ENCODE results near the gene PEX6. TPM values are rescaled to one million over a fixed set of nuclear protein-coding genes. Genes with fewer than 3 reads are reported as not detected.
A peak's percentile ranks its signal among the peaks of the same experiment; 100 is the strongest.

The PEX6 gene
- total and polyA plus RNA-seq, 2 of the 13 experiments (the other 11 are each of a cell fraction or from before 2014, with no cell fraction given) = 5.1 to 6.7 TPM

DNA sequence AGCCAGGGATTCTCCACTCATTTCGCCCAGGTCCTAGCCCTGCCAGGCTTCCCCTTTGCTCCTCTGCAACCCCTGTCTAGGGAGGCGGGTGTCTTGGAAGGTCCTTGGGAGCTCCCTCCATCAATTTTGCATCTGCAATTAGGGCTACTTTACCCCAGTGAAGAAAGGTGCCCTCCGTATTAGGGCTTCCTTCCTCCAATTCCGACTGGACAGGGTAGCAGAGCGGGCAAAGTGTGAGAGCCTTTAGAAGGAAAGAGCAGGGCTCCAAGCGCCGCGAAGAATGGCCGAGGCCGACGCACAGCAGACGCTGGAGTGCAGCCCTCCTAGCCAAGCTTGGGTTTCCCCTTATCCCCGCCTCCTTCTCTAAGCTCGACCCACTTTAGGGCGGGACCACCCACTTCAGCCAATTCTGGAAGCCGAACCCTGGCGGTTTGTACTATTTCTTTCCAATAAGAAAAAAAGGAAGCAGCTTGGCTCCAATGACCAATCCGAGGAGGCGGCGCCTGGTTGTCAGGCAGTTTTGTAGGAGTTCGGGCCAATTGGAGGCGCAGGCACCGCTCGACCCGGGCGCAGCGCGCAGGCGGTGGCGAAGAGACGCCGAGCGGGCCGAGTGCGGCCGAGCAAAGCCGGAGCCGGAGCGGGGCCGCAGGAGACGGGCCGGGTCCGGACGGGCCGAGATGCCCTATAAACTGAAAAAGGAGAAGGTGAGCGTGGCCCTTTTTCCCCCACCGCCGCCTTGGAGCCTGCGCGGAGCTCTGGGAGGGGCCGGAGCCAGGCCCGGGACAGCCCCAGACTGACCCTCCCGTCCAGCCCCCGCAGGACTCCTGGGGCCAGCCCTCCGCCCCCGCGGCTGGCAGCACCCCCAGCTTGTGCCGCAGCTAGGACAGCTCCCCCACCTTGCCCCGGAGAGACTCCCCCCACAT lies 5.3 kb upstream of the PEX6 start, which contains the start of gene PPP2R5D (continued):
- TF ChIP-seq, protein P1, sequence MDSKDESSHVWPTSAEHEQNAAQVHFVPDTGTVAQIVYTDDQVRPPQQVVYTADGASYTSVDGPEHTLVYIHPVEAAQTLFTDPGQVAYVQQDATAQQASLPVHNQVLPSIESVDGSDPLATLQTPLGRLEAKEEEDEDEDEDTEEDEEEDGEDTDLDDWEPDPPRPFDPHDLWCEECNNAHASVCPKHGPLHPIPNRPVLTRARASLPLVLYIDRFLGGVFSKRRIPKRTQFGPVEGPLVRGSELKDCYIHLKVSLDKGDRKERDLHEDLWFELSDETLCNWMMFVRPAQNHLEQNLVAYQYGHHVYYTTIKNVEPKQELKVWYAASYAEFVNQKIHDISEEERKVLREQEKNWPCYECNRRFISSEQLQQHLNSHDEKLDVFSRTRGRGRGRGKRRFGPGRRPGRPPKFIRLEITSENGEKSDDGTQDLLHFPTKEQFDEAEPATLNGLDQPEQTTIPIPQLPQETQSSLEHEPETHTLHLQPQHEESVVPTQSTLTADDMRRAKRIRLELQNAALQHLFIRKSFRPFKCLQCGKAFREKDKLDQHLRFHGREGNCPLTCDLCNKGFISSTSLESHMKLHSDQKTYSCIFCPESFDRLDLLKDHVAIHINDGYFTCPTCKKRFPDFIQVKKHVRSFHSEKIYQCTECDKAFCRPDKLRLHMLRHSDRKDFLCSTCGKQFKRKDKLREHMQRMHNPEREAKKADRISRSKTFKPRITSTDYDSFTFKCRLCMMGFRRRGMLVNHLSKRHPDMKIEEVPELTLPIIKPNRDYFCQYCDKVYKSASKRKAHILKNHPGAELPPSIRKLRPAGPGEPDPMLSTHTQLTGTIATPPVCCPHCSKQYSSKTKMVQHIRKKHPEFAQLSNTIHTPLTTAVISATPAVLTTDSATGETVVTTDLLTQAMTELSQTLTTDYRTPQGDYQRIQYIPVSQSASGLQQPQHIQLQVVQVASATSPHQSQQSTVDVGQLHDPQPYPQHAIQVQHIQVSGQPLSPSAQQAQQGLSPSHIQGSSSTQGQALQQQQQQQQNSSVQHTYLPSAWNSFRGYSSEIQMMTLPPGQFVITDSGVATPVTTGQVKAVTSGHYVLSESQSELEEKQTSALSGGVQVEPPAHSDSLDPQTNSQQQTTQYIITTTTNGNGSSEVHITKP (CRISPR knock-in tag; IDR thresholded peaks at IDR 0.05; ENCODE audit: low read depth) = no peak; the same call in 1 of the 2 replicates
- TF ChIP-seq DR1 (CRISPR knock-in tag; IDR thresholded peaks at IDR 0.05) = peak; percentile 96
- TF ChIP-seq, protein P2, sequence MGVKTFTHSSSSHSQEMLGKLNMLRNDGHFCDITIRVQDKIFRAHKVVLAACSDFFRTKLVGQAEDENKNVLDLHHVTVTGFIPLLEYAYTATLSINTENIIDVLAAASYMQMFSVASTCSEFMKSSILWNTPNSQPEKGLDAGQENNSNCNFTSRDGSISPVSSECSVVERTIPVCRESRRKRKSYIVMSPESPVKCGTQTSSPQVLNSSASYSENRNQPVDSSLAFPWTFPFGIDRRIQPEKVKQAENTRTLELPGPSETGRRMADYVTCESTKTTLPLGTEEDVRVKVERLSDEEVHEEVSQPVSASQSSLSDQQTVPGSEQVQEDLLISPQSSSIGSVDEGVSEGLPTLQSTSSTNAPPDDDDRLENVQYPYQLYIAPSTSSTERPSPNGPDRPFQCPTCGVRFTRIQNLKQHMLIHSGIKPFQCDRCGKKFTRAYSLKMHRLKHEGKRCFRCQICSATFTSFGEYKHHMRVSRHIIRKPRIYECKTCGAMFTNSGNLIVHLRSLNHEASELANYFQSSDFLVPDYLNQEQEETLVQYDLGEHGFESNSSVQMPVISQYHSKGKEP (CRISPR knock-in tag; IDR thresholded peaks at IDR 0.05) = no peak; the same call in 1 of the 2 replicates
- no peak for TF ChIP-seq ZC3H13 (CRISPR knock-in tag; IDR thresholded peaks at IDR 0.05)
- TF ChIP-seq, protein P3, sequence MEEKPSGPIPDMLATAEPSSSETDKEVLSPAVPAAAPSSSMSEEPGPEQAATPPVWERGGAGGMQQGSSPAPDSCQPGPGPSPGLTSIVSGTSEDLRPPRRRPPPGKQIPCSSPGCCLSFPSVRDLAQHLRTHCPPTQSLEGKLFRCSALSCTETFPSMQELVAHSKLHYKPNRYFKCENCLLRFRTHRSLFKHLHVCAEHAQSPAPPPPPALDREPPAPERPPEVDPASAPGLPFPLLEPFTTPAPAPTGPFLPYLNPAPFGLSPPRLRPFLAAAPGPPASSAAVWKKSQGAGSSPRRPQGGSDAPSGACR (CRISPR knock-in tag; IDR thresholded peaks at IDR 0.05) = no peak
- peak; percentile 88; the same call in 1 of the 2 replicates for TF ChIP-seq MAF1 (CRISPR knock-in tag; IDR thresholded peaks at IDR 0.05; ENCODE audit: borderline replicate concordance)
- no peak for TF ChIP-seq ZNF547 (CRISPR knock-in tag; IDR thresholded peaks at IDR 0.05)
- no peak; the same call in 1 of the 2 replicates for TF ChIP-seq ZMYM3 (CRISPR knock-in tag; IDR thresholded peaks at IDR 0.05)
- TF ChIP-seq HOXD1 (CRISPR knock-in tag; IDR thresholded peaks at IDR 0.05) = no peak
- no peak; the same call in 1 of the 2 replicates for TF ChIP-seq ZNF350 (CRISPR knock-in tag; IDR thresholded peaks at IDR 0.05; ENCODE audit: borderline replicate concordance, low read depth)
- TF ChIP-seq, protein P4, sequence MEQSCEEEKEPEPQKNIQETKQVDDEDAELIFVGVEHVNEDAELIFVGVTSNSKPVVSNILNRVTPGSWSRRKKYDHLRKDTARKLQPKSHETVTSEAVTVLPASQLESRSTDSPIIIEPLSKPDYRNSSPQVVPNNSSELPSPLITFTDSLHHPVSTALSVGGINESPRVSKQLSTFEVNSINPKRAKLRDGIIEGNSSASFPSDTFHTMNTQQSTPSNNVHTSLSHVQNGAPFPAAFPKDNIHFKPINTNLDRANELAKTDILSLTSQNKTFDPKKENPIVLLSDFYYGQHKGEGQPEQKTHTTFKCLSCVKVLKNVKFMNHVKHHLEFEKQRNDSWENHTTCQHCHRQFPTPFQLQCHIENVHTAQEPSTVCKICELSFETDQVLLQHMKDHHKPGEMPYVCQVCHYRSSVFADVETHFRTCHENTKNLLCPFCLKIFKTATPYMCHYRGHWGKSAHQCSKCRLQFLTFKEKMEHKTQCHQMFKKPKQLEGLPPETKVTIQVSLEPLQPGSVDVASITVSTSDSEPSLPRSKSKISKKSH (CRISPR knock-in tag; IDR thresholded peaks at IDR 0.05; ENCODE audit: borderline replicate concordance) = no peak
- no peak for TF ChIP-seq ZNF83 (CRISPR knock-in tag; IDR thresholded peaks at IDR 0.05; ENCODE audit: borderline replicate concordance)
- no peak for TF ChIP-seq CENPX (CRISPR knock-in tag; IDR thresholded peaks at IDR 0.05)
- TF ChIP-seq, protein P5, sequence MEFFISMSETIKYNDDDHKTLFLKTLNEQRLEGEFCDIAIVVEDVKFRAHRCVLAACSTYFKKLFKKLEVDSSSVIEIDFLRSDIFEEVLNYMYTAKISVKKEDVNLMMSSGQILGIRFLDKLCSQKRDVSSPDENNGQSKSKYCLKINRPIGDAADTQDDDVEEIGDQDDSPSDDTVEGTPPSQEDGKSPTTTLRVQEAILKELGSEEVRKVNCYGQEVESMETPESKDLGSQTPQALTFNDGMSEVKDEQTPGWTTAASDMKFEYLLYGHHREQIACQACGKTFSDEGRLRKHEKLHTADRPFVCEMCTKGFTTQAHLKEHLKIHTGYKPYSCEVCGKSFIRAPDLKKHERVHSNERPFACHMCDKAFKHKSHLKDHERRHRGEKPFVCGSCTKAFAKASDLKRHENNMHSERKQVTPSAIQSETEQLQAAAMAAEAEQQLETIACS (CRISPR knock-in tag; IDR thresholded peaks at IDR 0.05) = peak; percentile 24; the same call in 1 of the 2 replicates
- TF ChIP-seq, protein P6, sequence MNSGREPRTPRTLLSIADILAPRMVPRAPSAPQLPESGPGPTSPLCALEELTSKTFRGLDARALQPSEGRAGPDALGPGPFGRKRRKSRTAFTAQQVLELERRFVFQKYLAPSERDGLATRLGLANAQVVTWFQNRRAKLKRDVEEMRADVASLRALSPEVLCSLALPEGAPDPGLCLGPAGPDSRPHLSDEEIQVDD (CRISPR knock-in tag; IDR thresholded peaks at IDR 0.05; ENCODE audit: borderline replicate concordance) = no peak
- peak; percentile 52 for TF ChIP-seq SRSF1 (optimal IDR thresholded peaks at IDR 0.05; ENCODE audit: low read depth, low read length)
- TF ChIP-seq HCFC1 (IDR thresholded peaks at IDR 0.05; ENCODE audit: low read depth, low read length) = no peak
- TF ChIP-seq ZNF570 (CRISPR knock-in tag; IDR thresholded peaks at IDR 0.05; ENCODE audit: borderline replicate concordance) = no peak

All from HepG2 (cell line).